ENCODE data around the gene POLH.

DNA sequence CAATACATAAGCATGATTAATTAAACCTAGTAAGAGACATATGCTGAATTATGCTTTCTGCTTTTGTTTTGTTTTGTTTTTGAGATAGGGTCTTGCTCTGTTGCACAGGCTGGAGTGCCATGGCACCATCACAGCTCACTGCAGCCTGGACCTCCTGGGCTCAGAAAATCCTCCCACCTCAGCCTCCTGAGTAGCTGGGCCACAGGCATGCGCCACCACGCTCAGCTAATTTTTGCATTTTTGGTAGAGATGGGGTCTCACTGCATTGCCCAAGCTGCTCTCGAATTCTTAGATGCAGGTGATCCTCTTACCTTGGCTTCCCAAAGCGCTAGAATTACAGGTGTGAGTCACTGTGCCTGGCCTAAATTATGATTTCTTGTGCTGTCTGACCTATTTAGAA, 4.0 kb upstream of the POLH start:
- TF ChIP-seq FOXM1 (IDR thresholded peaks at IDR 0.05; ENCODE audit: low read depth) (no peak), EZH2phosphoT487 (IDR thresholded peaks at IDR 0.05; ENCODE audit: borderline replicate concordance, low read depth) (no peak), RFX5 (IDR thresholded peaks at IDR 0.05; ENCODE audit: low read length) (no peak), TAF1 (IDR thresholded peaks at IDR 0.05; ENCODE audit: borderline replicate concordance, low read depth, low read length) (no peak), NFIC (IDR thresholded peaks at IDR 0.05; ENCODE audit: borderline replicate concordance) (no peak)
- TF ChIP-seq, protein P1, sequence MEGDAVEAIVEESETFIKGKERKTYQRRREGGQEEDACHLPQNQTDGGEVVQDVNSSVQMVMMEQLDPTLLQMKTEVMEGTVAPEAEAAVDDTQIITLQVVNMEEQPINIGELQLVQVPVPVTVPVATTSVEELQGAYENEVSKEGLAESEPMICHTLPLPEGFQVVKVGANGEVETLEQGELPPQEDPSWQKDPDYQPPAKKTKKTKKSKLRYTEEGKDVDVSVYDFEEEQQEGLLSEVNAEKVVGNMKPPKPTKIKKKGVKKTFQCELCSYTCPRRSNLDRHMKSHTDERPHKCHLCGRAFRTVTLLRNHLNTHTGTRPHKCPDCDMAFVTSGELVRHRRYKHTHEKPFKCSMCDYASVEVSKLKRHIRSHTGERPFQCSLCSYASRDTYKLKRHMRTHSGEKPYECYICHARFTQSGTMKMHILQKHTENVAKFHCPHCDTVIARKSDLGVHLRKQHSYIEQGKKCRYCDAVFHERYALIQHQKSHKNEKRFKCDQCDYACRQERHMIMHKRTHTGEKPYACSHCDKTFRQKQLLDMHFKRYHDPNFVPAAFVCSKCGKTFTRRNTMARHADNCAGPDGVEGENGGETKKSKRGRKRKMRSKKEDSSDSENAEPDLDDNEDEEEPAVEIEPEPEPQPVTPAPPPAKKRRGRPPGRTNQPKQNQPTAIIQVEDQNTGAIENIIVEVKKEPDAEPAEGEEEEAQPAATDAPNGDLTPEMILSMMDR (IDR thresholded peaks at IDR 0.05): no peak
- TF ChIP-seq, protein P2, sequence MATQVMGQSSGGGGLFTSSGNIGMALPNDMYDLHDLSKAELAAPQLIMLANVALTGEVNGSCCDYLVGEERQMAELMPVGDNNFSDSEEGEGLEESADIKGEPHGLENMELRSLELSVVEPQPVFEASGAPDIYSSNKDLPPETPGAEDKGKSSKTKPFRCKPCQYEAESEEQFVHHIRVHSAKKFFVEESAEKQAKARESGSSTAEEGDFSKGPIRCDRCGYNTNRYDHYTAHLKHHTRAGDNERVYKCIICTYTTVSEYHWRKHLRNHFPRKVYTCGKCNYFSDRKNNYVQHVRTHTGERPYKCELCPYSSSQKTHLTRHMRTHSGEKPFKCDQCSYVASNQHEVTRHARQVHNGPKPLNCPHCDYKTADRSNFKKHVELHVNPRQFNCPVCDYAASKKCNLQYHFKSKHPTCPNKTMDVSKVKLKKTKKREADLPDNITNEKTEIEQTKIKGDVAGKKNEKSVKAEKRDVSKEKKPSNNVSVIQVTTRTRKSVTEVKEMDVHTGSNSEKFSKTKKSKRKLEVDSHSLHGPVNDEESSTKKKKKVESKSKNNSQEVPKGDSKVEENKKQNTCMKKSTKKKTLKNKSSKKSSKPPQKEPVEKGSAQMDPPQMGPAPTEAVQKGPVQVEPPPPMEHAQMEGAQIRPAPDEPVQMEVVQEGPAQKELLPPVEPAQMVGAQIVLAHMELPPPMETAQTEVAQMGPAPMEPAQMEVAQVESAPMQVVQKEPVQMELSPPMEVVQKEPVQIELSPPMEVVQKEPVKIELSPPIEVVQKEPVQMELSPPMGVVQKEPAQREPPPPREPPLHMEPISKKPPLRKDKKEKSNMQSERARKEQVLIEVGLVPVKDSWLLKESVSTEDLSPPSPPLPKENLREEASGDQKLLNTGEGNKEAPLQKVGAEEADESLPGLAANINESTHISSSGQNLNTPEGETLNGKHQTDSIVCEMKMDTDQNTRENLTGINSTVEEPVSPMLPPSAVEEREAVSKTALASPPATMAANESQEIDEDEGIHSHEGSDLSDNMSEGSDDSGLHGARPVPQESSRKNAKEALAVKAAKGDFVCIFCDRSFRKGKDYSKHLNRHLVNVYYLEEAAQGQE (IDR thresholded peaks at IDR 0.05; ENCODE audit: low read depth, low read length): no peak
- TF ChIP-seq, protein P3, sequence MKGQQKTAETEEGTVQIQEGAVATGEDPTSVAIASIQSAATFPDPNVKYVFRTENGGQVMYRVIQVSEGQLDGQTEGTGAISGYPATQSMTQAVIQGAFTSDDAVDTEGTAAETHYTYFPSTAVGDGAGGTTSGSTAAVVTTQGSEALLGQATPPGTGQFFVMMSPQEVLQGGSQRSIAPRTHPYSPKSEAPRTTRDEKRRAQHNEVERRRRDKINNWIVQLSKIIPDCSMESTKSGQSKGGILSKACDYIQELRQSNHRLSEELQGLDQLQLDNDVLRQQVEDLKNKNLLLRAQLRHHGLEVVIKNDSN (IDR thresholded peaks at IDR 0.05; ENCODE audit: borderline replicate concordance, low read depth): no peak
- TF ChIP-seq, protein P4, sequence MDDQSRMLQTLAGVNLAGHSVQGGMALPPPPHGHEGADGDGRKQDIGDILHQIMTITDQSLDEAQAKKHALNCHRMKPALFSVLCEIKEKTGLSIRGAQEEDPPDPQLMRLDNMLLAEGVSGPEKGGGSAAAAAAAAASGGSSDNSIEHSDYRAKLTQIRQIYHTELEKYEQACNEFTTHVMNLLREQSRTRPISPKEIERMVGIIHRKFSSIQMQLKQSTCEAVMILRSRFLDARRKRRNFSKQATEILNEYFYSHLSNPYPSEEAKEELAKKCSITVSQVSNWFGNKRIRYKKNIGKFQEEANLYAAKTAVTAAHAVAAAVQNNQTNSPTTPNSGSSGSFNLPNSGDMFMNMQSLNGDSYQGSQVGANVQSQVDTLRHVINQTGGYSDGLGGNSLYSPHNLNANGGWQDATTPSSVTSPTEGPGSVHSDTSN (IDR thresholded peaks at IDR 0.05): no peak

Measured in SK-N-SH (cell line).